SK-N-SH treated with all-trans-retinoic acid at 6 μM for 48 hours (cell line): ENCODE data around the gene CCBE1.

Experiments
- ATAC-seq: fragments of 200-7000 bp; cut with Tn5 transposase; 3 replicates; pipeline ENCODE4 v1.9.1; 2020; ENCODE audit warnings: mild to moderate bottlenecking, moderate library complexity
- ARNTL ChIP-seq: fragments of 450-650 bp; formaldehyde crosslinking; IDR thresholded peaks from 2 replicates; pipeline ENCODE4 v1.5.0; 2020; ENCODE audit warnings: low read depth, mild to moderate bottlenecking, moderate library complexity, borderline replicate concordance
- CREB5 ChIP-seq: fragments of 250-450 bp; sonication (Bioruptor Pico); IDR thresholded peaks from 2 replicates; pipeline ENCODE4 v1.5.1; 2020; ENCODE audit warnings: low read depth, mild to moderate bottlenecking, moderate library complexity
- CSRNP3 ChIP-seq: fragments of 250-450 bp; sonication (Bioruptor Pico); IDR thresholded peaks from 2 replicates; pipeline ENCODE4 v1.5.1; 2021; ENCODE audit warnings: mild to moderate bottlenecking, moderate library complexity
- ESRRG ChIP-seq: fragments of 250-450 bp; sonication (Bioruptor Pico); IDR thresholded peaks from 2 replicates; pipeline ENCODE4 v1.6.1; 2021; ENCODE audit warnings: mild to moderate bottlenecking
- GLIS3 ChIP-seq: fragments of 250-450 bp; sonication (Bioruptor Pico); IDR thresholded peaks from 2 replicates; pipeline ENCODE4 v1.5.0; 2020; ENCODE audit warnings: mild to moderate bottlenecking, moderate library complexity
- ISL1 ChIP-seq: fragments of 250-450 bp; sonication (Bioruptor Pico); IDR thresholded peaks from 2 replicates; pipeline ENCODE4 v2.1.2; 2022; ENCODE audit warnings: mild to moderate bottlenecking, moderate library complexity
- PATZ1 ChIP-seq: fragments of 250-450 bp; sonication (Bioruptor Pico); IDR thresholded peaks from 2 replicates; pipeline ENCODE4 v1.8.0; 2020; ENCODE audit warnings: mild to moderate bottlenecking, moderate library complexity, borderline replicate concordance
- POU6F1 ChIP-seq: fragments of 250-450 bp; sonication (Bioruptor Pico); IDR thresholded peaks from 2 replicates; pipeline ENCODE4 v1.8.0; 2021; ENCODE audit warnings: low read depth, mild to moderate bottlenecking, moderate library complexity, borderline replicate concordance
- PPARA ChIP-seq: fragments of 250-450 bp; sonication (Bioruptor Pico); IDR thresholded peaks from 2 replicates; pipeline ENCODE4 v1.5.0; 2020; ENCODE audit warnings: mild to moderate bottlenecking, borderline replicate concordance
- RARB ChIP-seq: fragments of 250-450 bp; sonication (Bioruptor Pico); IDR thresholded peaks from 2 replicates; pipeline ENCODE4 v1.8.0; 2021; ENCODE audit warnings: mild to moderate bottlenecking, moderate library complexity
- TCF4 ChIP-seq: fragments of 250-450 bp; sonication (Bioruptor Pico); IDR thresholded peaks from 2 replicates; pipeline ENCODE4 v1.8.0; 2021; ENCODE audit warnings: mild to moderate bottlenecking, moderate library complexity, borderline replicate concordance
- TOX ChIP-seq: fragments of 250-450 bp; sonication (Bioruptor Pico); IDR thresholded peaks from 2 replicates; pipeline ENCODE4 v1.8.0; 2021; ENCODE audit warnings: mild to moderate bottlenecking, moderate library complexity, borderline replicate concordance
- TSHZ2 ChIP-seq: fragments of 250-450 bp; sonication (Bioruptor Pico); IDR thresholded peaks from 2 replicates; pipeline ENCODE4 v1.5.0; 2020; ENCODE audit warnings: mild to moderate bottlenecking, moderate library complexity
- ZC3H10 ChIP-seq: fragments of 250-450 bp; sonication (Bioruptor Pico); IDR thresholded peaks from 2 replicates; pipeline ENCODE4 v1.5.1; 2021; ENCODE audit warnings: mild to moderate bottlenecking, moderate library complexity
- ZFP30 ChIP-seq: fragments of 450-650 bp; formaldehyde crosslinking; IDR thresholded peaks from 2 replicates; pipeline ENCODE4 v1.5.0; 2022; ENCODE audit warnings: mild to moderate bottlenecking, moderate library complexity
- ZNF70 ChIP-seq: fragments of 450-650 bp; formaldehyde crosslinking; IDR thresholded peaks from 2 replicates; pipeline ENCODE4 v1.5.0; 2020; ENCODE audit warnings: mild to moderate bottlenecking, moderate library complexity
- ZNF8 ChIP-seq: fragments of 450-650 bp; formaldehyde crosslinking; IDR thresholded peaks from 2 replicates; pipeline ENCODE4 v1.5.0; 2020; ENCODE audit warnings: mild to moderate bottlenecking, moderate library complexity

CCBE1 gene

GRCh38 chr18:59686260-59686659 is 11.0 kb downstream of the CCBE1 start:
- TF ChIP-seq CREB5 (CRISPR knock-in tag) (no peak), TOX (no peak), ESRRG (CRISPR knock-in tag) (no peak), PATZ1 (no peak), TSHZ2 (CRISPR knock-in tag) (no peak), RARB (CRISPR knock-in tag) (no peak)
- TF ChIP-seq, all 23 proteins: peak for 0
- no peak for ATAC-seq

GRCh38 chr18:59685501-59685900 is 11.7 kb downstream of the CCBE1 start:
- ATAC-seq: no peak
- no peak for TF ChIP-seq ISL1 (CRISPR knock-in tag)
- TF ChIP-seq TOX: no peak
- no peak for TF ChIP-seq TCF4
- TF ChIP-seq POU6F1 (CRISPR knock-in tag): no peak
- no peak for TF ChIP-seq PATZ1
- TF ChIP-seq TSHZ2 (CRISPR knock-in tag): no peak
- TF ChIP-seq ZNF70 (CRISPR knock-in tag): no peak
- TF ChIP-seq ARNTL: no peak
- no peak for TF ChIP-seq ESRRG (CRISPR knock-in tag)
- TF ChIP-seq PPARA: no peak
- TF ChIP-seq GLIS3: no peak
- TF ChIP-seq ZNF8 (CRISPR knock-in tag): no peak
- no peak for TF ChIP-seq CSRNP3 (CRISPR knock-in tag)
- no peak for TF ChIP-seq ZFP30
- no peak for TF ChIP-seq ZC3H10 (CRISPR knock-in tag)
